HG03354 (cell line): Measurements from ENCODE around the gene THAP8.
A peak's percentile ranks its signal among the peaks of the same experiment; 100 is the strongest.

ENCODE experiments used
- ATAC-seq: cut with Tn5 transposase; IDR thresholded peaks from one replicate; pipeline ENCODE4 v1.9.1; 2021; ENCODE audit warnings: mild to moderate bottlenecking; ENCODE audit not compliant: unreplicated experiment, poor library complexity, severe bottlenecking

The THAP8 gene

DNA sequence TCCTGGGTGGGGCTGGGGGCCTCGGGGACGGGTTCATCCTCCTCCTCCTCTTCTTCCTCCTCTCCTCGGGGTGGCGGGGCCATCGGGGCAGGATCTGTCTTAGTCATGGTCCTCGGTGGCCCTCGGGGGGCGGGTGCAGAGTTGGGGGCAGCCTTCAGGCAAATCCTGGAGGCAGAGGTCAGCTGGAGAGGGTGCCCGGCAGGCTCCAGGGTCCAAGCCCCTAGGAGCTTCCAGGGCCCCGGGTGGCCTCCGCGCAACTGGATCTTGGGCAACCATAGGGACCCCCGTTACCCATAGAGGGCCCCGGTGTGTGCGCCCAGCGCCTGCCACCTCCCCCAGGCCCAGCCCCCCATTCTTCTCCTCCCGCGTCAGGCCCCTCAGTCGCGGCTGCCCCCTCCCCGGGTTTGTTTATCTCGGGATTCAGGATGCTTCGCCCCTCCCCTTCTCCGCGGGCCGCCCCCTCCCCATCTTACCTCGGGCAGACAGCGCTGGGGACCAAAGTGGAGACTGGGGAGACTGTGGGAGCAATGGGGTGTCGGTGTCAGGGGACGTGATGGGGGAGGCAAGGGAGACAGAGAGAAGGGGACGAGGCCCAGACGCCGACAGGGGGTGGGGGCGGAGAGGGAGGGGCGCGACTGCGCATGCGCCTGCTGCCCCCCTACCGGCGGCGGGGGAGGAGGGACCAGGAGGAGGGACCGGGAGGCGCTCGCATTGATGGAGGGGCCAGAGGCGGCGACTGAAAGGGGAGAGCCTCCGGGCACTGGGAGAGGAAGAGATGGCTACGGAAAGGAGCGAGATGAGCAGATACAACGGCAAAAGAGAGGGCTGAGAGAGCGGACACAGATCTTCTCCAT, 21.6 kb downstream of the THAP8 start, which contains the start of gene CLIP3:
TSS of gene CLIP3 (minus strand) at position 623 of the 854 bp plus-strand sequence. CDS start at position 107, 516 bp downstream.
- no peak for ATAC-seq

DNA sequence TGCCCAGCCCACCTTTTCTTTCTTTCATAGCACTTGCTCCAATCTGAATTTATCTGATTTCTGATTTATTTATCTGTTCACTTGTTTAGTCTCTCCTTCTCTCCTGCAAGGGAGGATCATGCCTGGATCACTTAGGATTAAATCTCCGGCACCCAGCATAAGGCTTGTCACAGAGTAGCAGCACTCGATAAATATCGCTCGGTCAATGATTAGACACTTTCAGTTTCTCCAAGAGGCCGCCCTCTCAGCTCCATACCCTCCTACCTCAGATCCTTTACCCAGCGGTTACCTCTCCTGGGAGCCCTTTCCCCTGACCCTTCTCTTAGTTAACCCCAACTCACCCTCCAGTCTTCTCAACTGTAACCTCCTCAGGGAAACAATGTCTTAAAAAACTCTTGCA, 22.8 kb downstream of the THAP8 start:
- no peak for ATAC-seq

GRCh38 chr19:36030264-36031148, 23.6 kb downstream of the THAP8 start:
- no peak for ATAC-seq

DNA sequence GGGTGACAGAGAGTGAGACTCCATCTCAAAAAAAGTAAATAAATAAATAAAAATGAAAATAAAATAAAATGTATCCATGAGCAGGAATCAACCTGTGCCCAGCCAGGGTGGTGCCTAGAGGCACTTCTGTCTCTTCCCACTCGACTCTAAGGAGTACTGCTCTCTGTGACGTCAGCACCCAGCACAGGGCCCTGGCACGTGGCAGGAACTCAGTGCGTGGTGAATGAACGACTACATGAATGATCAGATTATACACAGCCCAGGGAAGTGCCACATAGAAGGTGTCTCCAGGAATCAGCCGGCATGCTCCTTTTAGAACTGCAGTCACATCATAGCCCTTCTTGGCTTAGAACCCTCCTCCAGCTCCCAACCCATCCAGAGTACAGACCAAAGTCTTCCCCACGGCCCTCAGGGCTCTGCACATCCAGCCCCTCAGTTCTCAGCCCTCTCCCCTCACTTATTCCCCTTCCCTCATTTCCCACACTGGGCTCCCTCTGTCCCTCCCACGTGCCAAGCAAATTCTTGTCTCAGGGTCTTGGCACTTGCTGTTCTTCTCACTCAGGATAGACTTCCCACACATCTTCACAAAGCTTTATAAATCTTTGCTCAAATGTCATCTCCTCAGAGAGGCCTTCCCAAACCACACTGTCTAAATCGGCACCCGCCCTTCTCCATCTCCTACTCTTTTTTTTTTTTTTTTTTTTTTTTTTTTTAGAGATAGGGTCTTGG, 25.6 kb downstream of the THAP8 start:
- no peak for ATAC-seq

- ATAC-seq, result no peak
Measured at GRCh38 chr19:36027696-36028095, 26.4 kb downstream of the THAP8 start.

GRCh38 chr19:36026091-36026876, 27.8 kb downstream of the THAP8 start:
- ATAC-seq, result no peak

DNA sequence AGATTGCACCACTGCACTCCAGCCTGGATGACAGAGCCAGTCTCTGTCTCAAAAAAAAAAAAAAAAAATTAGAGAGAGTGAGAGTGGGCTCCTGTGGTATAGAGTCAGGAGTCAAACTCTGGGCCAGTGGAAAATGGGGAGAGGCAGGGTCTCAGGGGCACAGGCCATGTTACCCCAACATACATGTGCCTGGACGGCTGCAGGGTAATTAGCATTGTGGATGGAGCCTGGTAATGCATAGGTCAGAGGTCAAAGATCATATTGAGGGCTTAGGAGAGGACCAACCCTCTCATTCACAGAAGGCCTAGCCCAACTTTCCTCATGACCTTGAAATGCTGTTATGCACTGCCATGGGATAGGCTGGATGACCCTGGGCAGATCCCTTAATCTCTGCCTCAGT, 28.5 kb downstream of the THAP8 start:
- ATAC-seq, result no peak

DNA sequence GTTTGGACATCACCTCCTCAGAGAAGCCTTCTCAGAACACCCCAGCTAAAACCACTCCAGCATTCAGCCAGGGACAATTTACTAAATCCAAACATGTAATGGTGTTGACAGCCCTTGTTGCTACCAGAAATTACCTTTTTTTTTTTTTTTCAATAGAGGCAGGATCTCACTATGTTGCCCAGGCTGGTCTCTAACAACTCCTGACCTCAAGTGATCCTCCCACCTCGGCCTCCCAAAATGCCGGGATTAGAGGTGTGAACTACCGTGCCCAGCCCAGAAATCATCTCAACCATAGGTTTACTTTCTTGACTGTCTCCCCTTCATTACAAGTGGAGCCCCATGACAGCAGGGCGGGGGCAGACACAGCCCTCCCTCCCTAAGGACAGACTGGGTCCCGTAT, 30.7 kb downstream of the THAP8 start:
- ATAC-seq, result no peak

- no peak for ATAC-seq
Measured at GRCh38 chr19:36019061-36019670, 34.9 kb downstream of the THAP8 start.

DNA sequence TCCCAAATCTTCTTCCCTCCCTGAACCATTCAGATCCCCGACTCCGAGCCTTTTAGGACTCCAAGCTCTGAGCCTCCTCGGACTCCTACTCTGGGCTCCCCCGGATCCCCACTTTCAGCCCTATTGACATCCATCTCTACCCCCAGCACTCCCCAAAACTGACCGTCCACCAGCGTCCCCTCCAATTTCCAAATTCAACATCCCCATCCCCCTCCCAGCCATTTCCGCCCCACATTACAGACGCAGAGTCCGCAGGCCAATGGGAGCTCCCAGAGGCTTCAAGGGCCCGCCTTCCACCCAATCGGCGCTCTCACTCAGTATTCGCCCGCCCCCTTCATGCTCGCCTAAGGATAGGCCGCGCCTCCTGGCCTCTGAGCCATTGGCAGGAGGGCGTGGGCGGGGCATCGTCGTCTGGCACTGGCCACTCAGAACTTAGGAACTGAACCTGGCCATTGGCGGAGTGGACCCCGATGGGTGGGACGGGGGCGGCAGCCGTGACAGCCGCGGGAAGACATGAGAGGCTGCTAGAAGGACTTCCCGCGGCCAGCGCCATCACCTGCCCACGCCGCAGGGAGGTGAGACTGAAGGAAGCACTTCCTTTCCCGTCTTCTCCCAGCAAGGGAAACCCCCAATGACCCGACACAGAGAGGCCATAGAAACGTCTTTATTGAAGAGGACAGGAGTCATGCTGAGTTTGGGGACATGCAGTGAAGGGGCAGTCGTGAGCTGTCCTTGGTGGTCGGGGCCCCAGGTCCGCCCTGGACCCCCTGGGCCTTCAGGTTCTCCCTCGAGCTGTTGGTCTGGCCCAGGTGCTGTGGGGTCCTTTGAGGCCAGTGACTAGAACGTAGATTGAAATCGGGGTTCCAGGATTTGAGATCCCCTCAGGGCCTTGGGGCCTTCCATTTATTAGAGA, 39.8 kb downstream of the THAP8 start, which contains the start of gene ALKBH6:
TSS of gene ALKBH6 (minus strand) at position 202 of the 913 bp plus-strand sequence. CDS start 816 bp downstream, outside the sequence.
- peak; percentile 97 for ATAC-seq

GRCh38 chr19:36013280-36014011, 40.6 kb downstream of the THAP8 start:
- no peak for ATAC-seq

GRCh38 chr19:36010402-36010801, 43.7 kb downstream of the THAP8 start:
- ATAC-seq, result no peak

- no peak for ATAC-seq
Measured at GRCh38 chr19:36009633-36010379, 44.3 kb downstream of the THAP8 start.

DNA sequence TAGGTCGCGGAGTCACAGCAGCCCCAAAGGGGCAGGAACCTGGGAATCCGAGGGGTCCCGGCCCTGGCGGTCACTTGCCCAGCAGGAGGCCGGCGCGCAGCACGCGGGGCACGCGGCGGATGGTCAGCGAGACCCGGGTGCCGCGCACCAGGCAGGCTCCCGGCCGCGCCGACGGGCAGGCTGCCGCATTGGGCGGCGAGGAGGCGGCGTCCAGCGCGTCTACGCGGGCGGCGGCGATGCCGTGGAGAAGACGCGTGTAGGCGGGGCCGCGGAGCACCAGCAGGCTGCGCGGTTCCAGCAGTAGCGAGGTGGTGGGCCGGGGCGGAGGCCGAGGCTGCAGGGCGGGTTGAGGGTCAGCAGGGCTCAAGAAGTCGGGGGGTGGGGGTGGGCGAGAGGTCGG, 44.9 kb downstream of the THAP8 start:
- ATAC-seq, result no peak

- ATAC-seq, result no peak
Measured at GRCh38 chr19:36008336-36008978, 45.6 kb downstream of the THAP8 start, which contains the start of gene SYNE4. Gene SYNE4, minus strand, starts transcription at chr19:36008813. Its CDS starts 132 bp downstream, at chr19:36008681.

- no peak for ATAC-seq
Measured at GRCh38 chr19:36006955-36007354, 47.1 kb downstream of the THAP8 start.
